Panc1 (cell line): ENCODE measurements around the gene CEP85L. TPM values are rescaled to one million over a fixed set of nuclear protein-coding genes. Genes with fewer than 3 reads are reported as not detected.
A peak's percentile ranks its signal among the peaks of the same experiment; 100 is the strongest.

Experiments used
- ATAC-seq: fragments of 200-7000 bp; cut with Tn5 transposase; 2 replicates; pipeline ENCODE4 v1.9.1; 2020; ENCODE audit warnings: mild to moderate bottlenecking, moderate library complexity
- BruUV-seq: library from RNA; stranded (reverse); fragments of 400-500 nt; replicated peaks from 2 replicates; lab custom pipeline; 2021; lab: Mats Ljungman, UMichigan
- CTCF ChIA-PET: fragments of 300-600 bp; sonication (Branson Sonifier 250); formaldehyde crosslinking; loops from one replicate; lab custom pipeline; 2022; ENCODE audit warnings: antibody characterized with exemption; lab: Charles Lee
- POLR2A ChIA-PET: fragments of 300-600 bp; sonication (Branson Sonifier 250); formaldehyde crosslinking; loops from one replicate; lab custom pipeline; 2022; ENCODE audit warnings: antibody characterized with exemption; lab: Charles Lee
- DNase-seq: peaks from one replicate; pipeline ENCODE4 v3.0.0-alpha.2; 2010; ENCODE audit warnings: low read depth, low spot score
- H3K27ac ChIP-seq: 2 replicates; pipeline ENCODE4 v1.5.1; 2011; ENCODE audit warnings: mild to moderate bottlenecking, low read length, inconsistent platforms
- H3K27me3 ChIP-seq: fragments of 200-500 bp; sonication (Bioruptor generic); 2 replicates; pipeline ENCODE4 v1.6.0; 2014; ENCODE audit warnings: low read length, inconsistent platforms; ENCODE audit not compliant: control insufficient read depth, insufficient read depth
- H3K36me3 ChIP-seq: fragments of 200-500 bp; sonication (Bioruptor generic); 2 replicates; pipeline ENCODE4 v1.5.1; 2014; ENCODE audit warnings: inconsistent platforms, mild to moderate bottlenecking, low read length, moderate library complexity; ENCODE audit not compliant: control insufficient read depth, insufficient read depth
- H3K4me1 ChIP-seq: 2 replicates; pipeline ENCODE4 v1.5.1; 2011; ENCODE audit warnings: inconsistent platforms, mild to moderate bottlenecking, low read length, moderate library complexity; ENCODE audit not compliant: control insufficient read depth, insufficient read depth
- H3K4me3 ChIP-seq, 2 experiments: 2 replicates each; pipeline ENCODE4 v1.5.1; 2011 to 2012; ENCODE audit warnings: low read depth in 2 of 2, low read length in 2 of 2, mild to moderate bottlenecking in 2 of 2, inconsistent platforms in 1 of 2, moderate library complexity in 1 of 2
- H3K9me3 ChIP-seq: fragments of 200-500 bp; sonication (Bioruptor generic); 2 replicates; pipeline ENCODE4 v1.5.1; 2014; ENCODE audit warnings: low read depth, mild to moderate bottlenecking, inconsistent platforms, low read length, moderate library complexity; ENCODE audit not compliant: control insufficient read depth, insufficient read depth
- CTCF ChIP-seq: fragments of 450-650 bp; IDR thresholded peaks from 2 replicates; pipeline ENCODE4 v1.5.1; 2017; ENCODE audit warnings: mild to moderate bottlenecking
- POLR2AphosphoS5 ChIP-seq: IDR thresholded peaks from 2 replicates; pipeline ENCODE4 v1.6.1; 2012; ENCODE audit warnings: mild to moderate bottlenecking, low read depth, low read length, moderate library complexity
- SIN3A ChIP-seq: IDR thresholded peaks from 2 replicates; pipeline ENCODE4 v1.6.1; 2012; ENCODE audit warnings: low read depth, mild to moderate bottlenecking, low read length, moderate library complexity, borderline replicate concordance; ENCODE audit not compliant: insufficient read depth
- TCF7L2 ChIP-seq: IDR thresholded peaks from 2 replicates; pipeline ENCODE4 v1.6.1; 2011; ENCODE audit warnings: mild to moderate bottlenecking, low read depth, low read length, inconsistent platforms
- in situ Hi-C: cut with HindIII; loops from 2 replicates; pipeline ENCODE4 v1.10.0; 2016; ENCODE audit warnings: low sequenced_read_pairs, low pct_unique_long_range_greater_than_20kb
- intact Hi-C: fragments of 100-400 bp; cut with micrococcal nuclease; formaldehyde crosslinking; loops from one replicate; pipeline ENCODE4 v1.10.0; 2022; ENCODE audit not compliant: unreplicated experiment
- total RNA-seq: library from RNA; stranded (reverse); gene quantifications from one replicate; pipeline ENCODE4 v1.2.1, GENCODE V29; 2021; ENCODE audit not compliant: unreplicated experiment
- TF ChIP-seq, protein P1 (sequence below), 2 experiments: IDR thresholded peaks; 2 replicates each; pipeline ENCODE4 v1.6.1; 2011 to 2012; ENCODE audit warnings: low read depth in 2 of 2, control low read depth in 1 of 2, low read length in 1 of 2, mild to moderate bottlenecking in 1 of 2, moderate library complexity in 1 of 2; ENCODE audit not compliant: insufficient read depth in 1 of 2

The CEP85L gene
- total RNA-seq, 1 experiment from 2014 or later = 6.7 TPM

GRCh38 chr6:118677193-118677592 is 25.8 kb upstream of the CEP85L start:
- TF ChIP-seq, protein P1, sequence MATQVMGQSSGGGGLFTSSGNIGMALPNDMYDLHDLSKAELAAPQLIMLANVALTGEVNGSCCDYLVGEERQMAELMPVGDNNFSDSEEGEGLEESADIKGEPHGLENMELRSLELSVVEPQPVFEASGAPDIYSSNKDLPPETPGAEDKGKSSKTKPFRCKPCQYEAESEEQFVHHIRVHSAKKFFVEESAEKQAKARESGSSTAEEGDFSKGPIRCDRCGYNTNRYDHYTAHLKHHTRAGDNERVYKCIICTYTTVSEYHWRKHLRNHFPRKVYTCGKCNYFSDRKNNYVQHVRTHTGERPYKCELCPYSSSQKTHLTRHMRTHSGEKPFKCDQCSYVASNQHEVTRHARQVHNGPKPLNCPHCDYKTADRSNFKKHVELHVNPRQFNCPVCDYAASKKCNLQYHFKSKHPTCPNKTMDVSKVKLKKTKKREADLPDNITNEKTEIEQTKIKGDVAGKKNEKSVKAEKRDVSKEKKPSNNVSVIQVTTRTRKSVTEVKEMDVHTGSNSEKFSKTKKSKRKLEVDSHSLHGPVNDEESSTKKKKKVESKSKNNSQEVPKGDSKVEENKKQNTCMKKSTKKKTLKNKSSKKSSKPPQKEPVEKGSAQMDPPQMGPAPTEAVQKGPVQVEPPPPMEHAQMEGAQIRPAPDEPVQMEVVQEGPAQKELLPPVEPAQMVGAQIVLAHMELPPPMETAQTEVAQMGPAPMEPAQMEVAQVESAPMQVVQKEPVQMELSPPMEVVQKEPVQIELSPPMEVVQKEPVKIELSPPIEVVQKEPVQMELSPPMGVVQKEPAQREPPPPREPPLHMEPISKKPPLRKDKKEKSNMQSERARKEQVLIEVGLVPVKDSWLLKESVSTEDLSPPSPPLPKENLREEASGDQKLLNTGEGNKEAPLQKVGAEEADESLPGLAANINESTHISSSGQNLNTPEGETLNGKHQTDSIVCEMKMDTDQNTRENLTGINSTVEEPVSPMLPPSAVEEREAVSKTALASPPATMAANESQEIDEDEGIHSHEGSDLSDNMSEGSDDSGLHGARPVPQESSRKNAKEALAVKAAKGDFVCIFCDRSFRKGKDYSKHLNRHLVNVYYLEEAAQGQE (IDR thresholded peaks at IDR 0.05; ENCODE audit: insufficient read depth in 1 of 2, low read depth in 2 of 2, low read length in 1 of 2) = peak; percentile 20 to 64; a peak in 2 of 4 replicates
- TF ChIP-seq POLR2AphosphoS5 = no peak
- Histone ChIP-seq H3K9me3 (no peaks in the 10 kb centered on the region), H3K36me3 (no peaks in the 10 kb centered on the region), H3K27ac (no peak overlapping the region), H3K4me1 (no peaks in the 10 kb centered on the region), H3K4me3 (no peak overlapping the region), H3K27me3 (peaks cover 2% of the 10 kb centered on the region; the same call in 1 of the 2 replicates)
- CTCF ChIA-PET = no interaction called here
- no peak for DNase-seq
- intact Hi-C loops = no loop called here
- in situ Hi-C loops = no loop called here
- no TSS peak for BruUV-seq
- POLR2A ChIA-PET = no interaction called here
- no peak for ATAC-seq

GRCh38 chr6:118675225-118675624 is 23.8 kb upstream of the CEP85L start:
- Histone ChIP-seq H3K27me3 (peaks cover 2% of the 10 kb centered on the region; the same call in 1 of the 2 replicates), H3K36me3 (no peaks in the 10 kb centered on the region), H3K4me1 (no peaks in the 10 kb centered on the region), H3K4me3 (no peak overlapping the region), H3K27ac (no peak overlapping the region), H3K9me3 (no peaks in the 10 kb centered on the region)
- intact Hi-C loops (no loop called here), in situ Hi-C loops (no loop called here)
- POLR2A ChIA-PET = no interaction called here
- no TSS peak for BruUV-seq
- no peak for DNase-seq
- CTCF ChIA-PET = no interaction called here
- ATAC-seq = no peak
- TF ChIP-seq CTCF (no peak), SIN3A (no peak), POLR2AphosphoS5 (no peak), TCF7L2 (no peak)
- TF ChIP-seq, protein P1 (IDR thresholded peaks at IDR 0.05; ENCODE audit: insufficient read depth in 1 of 2, low read depth in 2 of 2, low read length in 1 of 2) = no peak
